Keratinocyte (primary cell): ENCODE data around the gene FLAD1. TPM values are rescaled to one million over a fixed set of nuclear protein-coding genes. Genes with fewer than 3 reads are reported as not detected.

Source experiments
- DNase-seq: peaks from one replicate; pipeline ENCODE4 v3.0.0-alpha.2; 2011; ENCODE audit warnings: low read depth, missing footprints, low spot score
- FAIRE-seq: peaks from 2 replicates; lab custom pipeline; 2011; peaks lifted over from hg19 to GRCh38; lab: Jason Lieb, UNC
- H2AFZ ChIP-seq: 2 replicates; pipeline ENCODE4 v1.6.0; 2012; ENCODE audit warnings: low read length, control low read depth, inconsistent platforms; ENCODE audit not compliant: control insufficient read depth
- H3K27ac ChIP-seq: 2 replicates; pipeline ENCODE4 v1.5.1; 2011; ENCODE audit warnings: low read length; ENCODE audit not compliant: control insufficient read depth, insufficient read depth
- H3K27me3 ChIP-seq: 3 replicates; pipeline ENCODE4 v1.6.0; 2011; ENCODE audit warnings: low read length; ENCODE audit not compliant: control insufficient read depth, insufficient read depth; ENCODE audit errors: extremely low read depth
- H3K36me3 ChIP-seq, 2 experiments: 2 replicates in 1 of 2; 3 replicates in 1 of 2; pipeline ENCODE4 v1.5.1; 2011; ENCODE audit warnings: low read length in 2 of 2, mild to moderate bottlenecking in 1 of 2; ENCODE audit not compliant: control insufficient read depth in 2 of 2, insufficient read depth in 2 of 2; ENCODE audit errors: extremely low read depth in 1 of 2
- H3K4me1 ChIP-seq: 3 replicates; pipeline ENCODE4 v1.5.1; 2011; ENCODE audit warnings: low read length; ENCODE audit not compliant: control insufficient read depth, insufficient read depth; ENCODE audit errors: extremely low read depth
- H3K4me2 ChIP-seq: 3 replicates; pipeline ENCODE4 v1.6.0; 2011; ENCODE audit warnings: low read depth, low read length; ENCODE audit not compliant: control insufficient read depth, insufficient read depth; ENCODE audit errors: extremely low read depth
- H3K4me3 ChIP-seq, 3 experiments: fragments of 200-600 bp in 1 of 3; sonication (generic) in 1 of 3; 2 replicates in 2 of 3; 3 replicates in 1 of 3; pipeline ENCODE4 v1.5.1; 2011 to 2016; ENCODE audit warnings: low read length in 3 of 3, mild to moderate bottlenecking in 3 of 3, control low read depth in 2 of 3, inconsistent platforms in 1 of 3, low read depth in 1 of 3, mixed read lengths in 1 of 3, mixed run types in 1 of 3, moderate library complexity in 1 of 3; ENCODE audit not compliant: control insufficient read depth in 2 of 3, insufficient read depth in 2 of 3; ENCODE audit errors: extremely low read depth in 1 of 3
- H3K79me2 ChIP-seq: 2 replicates; pipeline ENCODE4 v1.6.0; 2012; ENCODE audit warnings: low read length; ENCODE audit not compliant: control insufficient read depth, insufficient read depth
- H3K9ac ChIP-seq: 3 replicates; pipeline ENCODE4 v1.6.0; 2011; ENCODE audit warnings: low read length; ENCODE audit not compliant: control insufficient read depth, insufficient read depth; ENCODE audit errors: extremely low read depth
- H3K9me1 ChIP-seq: 3 replicates; pipeline ENCODE4 v1.6.0; 2011; ENCODE audit warnings: low read length; ENCODE audit not compliant: control insufficient read depth, insufficient read depth; ENCODE audit errors: extremely low read depth
- H3K9me3 ChIP-seq: 2 replicates; pipeline ENCODE4 v1.5.1; 2012; ENCODE audit warnings: low read depth, low read length; ENCODE audit not compliant: control insufficient read depth
- H4K20me1 ChIP-seq: 3 replicates; pipeline ENCODE4 v1.6.0; 2011; ENCODE audit warnings: low read length; ENCODE audit not compliant: control insufficient read depth, insufficient read depth; ENCODE audit errors: extremely low read depth
- EZH2 ChIP-seq: IDR thresholded peaks from one replicate; pipeline ENCODE4 v1.6.1; 2012; ENCODE audit warnings: inconsistent platforms, mild to moderate bottlenecking, low read length, moderate library complexity
- dilution Hi-C: fragments of 300-500 bp; cut with MboI; formaldehyde crosslinking; loops from one replicate; pipeline ENCODE4 v1.7.0; 2020; ENCODE audit warnings: low sequenced_read_pairs; ENCODE audit not compliant: extremely low pct_ligation_motif_present
- polyA plus RNA-seq, 5 experiments: library from polyadenylated mRNA; depleted of rRNA in 3 of 5; stranded (reverse) in 3 of 5; stranded (forward) in 1 of 5; unstranded in 1 of 5; fragments of >200 nt; gene quantifications; 1 replicate in 1 of 5; 2 replicates in 3 of 5; 3 replicates in 1 of 5; pipeline versions ENCODE4 v1.2.1 to v1.2.3, GENCODE V29; 2011 to 2012; ENCODE audit warnings: missing spikeins in 2 of 5, low read depth in 1 of 5, low replicate concordance in 1 of 5
- small RNA-seq, 3 experiments: library from RNA; depleted of rRNA; stranded (forward); fragments of <200 nt; gene quantifications; one replicate each; pipeline ENCODE3, GENCODE V24; 2012; ENCODE audit warnings: low read depth in 3 of 3, low replicate concordance in 1 of 3; ENCODE audit not compliant: insufficient read length in 3 of 3
- TF ChIP-seq, protein P1 (sequence below), 3 experiments: IDR thresholded peaks in 1 of 3; conservative IDR thresholded peaks in 1 of 3; optimal IDR thresholded peaks in 1 of 3; 2 replicates in 2 of 3; 3 replicates in 1 of 3; pipeline versions ENCODE3 to v1.5.1; 2011; ENCODE audit warnings: low read length in 3 of 3, mild to moderate bottlenecking in 3 of 3, moderate library complexity in 2 of 3, control low read depth in 1 of 3, inconsistent platforms in 1 of 3; ENCODE audit not compliant: insufficient read depth in 2 of 3; ENCODE audit errors: extremely low read depth in 1 of 3

Gene FLAD1
- polyA plus RNA-seq, 1 donor (not counting 4 experiments of a cell fraction or from before 2014, with no cell fraction given) = 51.4 TPM

DNA sequence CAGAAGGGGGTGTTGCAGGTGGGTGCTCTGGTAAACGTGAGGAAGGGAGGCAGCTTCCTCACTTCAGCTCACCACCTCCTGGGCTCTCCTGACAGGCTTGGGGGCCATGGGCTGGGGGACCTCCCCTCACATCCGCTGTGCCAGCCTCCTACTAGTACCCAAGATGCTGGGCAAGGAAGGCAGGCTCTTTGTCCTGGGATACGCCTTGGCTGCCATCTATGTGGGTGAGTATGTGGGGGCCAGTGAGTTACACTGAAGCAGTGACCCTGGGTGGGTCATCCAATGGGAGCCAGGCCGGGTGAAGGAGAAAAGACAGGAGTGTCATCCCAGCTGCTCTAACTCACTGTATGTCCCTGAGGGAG lies 56.1 kb downstream of the FLAD1 start:
- Histone ChIP-seq H3K4me2 (no peak overlapping the region), H3K79me2 (no peaks in the 10 kb centered on the region), H3K36me3 (no peaks in the 10 kb centered on the region), H3K9me3 (no peaks in the 10 kb centered on the region), H3K4me1 (peaks cover 27% of the 10 kb centered on the region), H3K9ac (peak overlapping the region; percentile 4), H3K9me1 (peaks cover 3% of the 10 kb centered on the region), H2AFZ (no peak overlapping the region), H3K4me3 (no peak overlapping the region), H4K20me1 (no peaks in the 10 kb centered on the region), H3K27me3 (no peaks in the 10 kb centered on the region), H3K27ac (peak overlapping the region; percentile 28)
- TF ChIP-seq, protein P1, sequence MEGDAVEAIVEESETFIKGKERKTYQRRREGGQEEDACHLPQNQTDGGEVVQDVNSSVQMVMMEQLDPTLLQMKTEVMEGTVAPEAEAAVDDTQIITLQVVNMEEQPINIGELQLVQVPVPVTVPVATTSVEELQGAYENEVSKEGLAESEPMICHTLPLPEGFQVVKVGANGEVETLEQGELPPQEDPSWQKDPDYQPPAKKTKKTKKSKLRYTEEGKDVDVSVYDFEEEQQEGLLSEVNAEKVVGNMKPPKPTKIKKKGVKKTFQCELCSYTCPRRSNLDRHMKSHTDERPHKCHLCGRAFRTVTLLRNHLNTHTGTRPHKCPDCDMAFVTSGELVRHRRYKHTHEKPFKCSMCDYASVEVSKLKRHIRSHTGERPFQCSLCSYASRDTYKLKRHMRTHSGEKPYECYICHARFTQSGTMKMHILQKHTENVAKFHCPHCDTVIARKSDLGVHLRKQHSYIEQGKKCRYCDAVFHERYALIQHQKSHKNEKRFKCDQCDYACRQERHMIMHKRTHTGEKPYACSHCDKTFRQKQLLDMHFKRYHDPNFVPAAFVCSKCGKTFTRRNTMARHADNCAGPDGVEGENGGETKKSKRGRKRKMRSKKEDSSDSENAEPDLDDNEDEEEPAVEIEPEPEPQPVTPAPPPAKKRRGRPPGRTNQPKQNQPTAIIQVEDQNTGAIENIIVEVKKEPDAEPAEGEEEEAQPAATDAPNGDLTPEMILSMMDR (optimal IDR thresholded peaks at IDR 0.05 in 1 of 3, IDR thresholded peaks at IDR 0.05 in 1 of 3, conservative IDR thresholded peaks at IDR 0.05 in 1 of 3; ENCODE audit: extremely low read depth in 1 of 3, insufficient read depth in 2 of 3, low read length in 3 of 3) = no peak
- TF ChIP-seq EZH2 = no peak
- FAIRE-seq (no peak), DNase-seq (no peak)
- dilution Hi-C loops = no loop called here

DNA sequence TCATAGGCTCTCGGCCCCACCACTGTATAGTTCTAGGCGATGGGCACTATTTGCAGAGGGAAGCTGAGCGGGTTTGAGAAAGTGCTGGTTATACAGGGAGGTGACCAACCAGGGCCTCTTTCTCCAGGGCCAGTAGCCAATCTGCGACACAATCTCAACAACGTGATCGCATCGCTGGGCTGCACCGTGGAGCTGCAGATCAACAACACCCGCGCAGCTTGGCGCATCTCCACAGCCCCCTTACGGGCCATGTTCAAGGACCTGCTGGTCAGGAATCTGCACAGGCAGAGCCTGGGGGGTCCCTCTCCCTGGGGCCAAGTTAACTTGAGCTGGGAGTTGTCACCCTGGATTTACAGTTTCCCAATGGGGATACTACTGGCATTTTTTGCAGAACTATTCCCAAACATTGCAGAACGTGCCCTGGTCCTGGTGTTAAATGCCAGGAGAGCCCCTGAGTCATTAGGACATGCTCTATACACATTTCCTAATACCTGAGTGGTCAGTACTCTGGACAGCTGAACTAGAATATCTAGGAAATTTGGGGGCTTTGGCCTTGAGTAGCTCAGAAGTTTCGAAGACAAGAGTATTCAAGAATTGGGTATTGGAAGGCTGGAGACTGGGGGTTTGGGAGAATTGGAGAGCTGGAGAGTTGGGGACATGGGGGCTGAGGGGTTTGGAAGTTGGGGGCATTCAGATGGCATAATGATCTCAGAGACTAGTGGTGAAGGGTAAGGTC lies 57.4 kb downstream of the FLAD1 start:
- Histone ChIP-seq H3K27me3 (no peaks in the 10 kb centered on the region), H3K9me1 (peaks cover 3% of the 10 kb centered on the region), H3K4me3 (no peak overlapping the region), H3K9ac (no peak overlapping the region), H3K27ac (no peak overlapping the region), H4K20me1 (no peaks in the 10 kb centered on the region), H3K36me3 (no peaks in the 10 kb centered on the region), H3K9me3 (no peaks in the 10 kb centered on the region), H3K4me2 (no peak overlapping the region), H3K79me2 (no peaks in the 10 kb centered on the region), H2AFZ (no peak overlapping the region), H3K4me1 (peaks cover 30% of the 10 kb centered on the region)
- dilution Hi-C loops = no loop called here
- DNase-seq = no peak
- FAIRE-seq = no peak
- TF ChIP-seq, protein P1 (optimal IDR thresholded peaks at IDR 0.05 in 1 of 3, IDR thresholded peaks at IDR 0.05 in 1 of 3, conservative IDR thresholded peaks at IDR 0.05 in 1 of 3; ENCODE audit: extremely low read depth in 1 of 3, insufficient read depth in 2 of 3, low read length in 3 of 3) = no peak
- TF ChIP-seq EZH2 = no peak

Small RNA genes lying within 50 kb of the gene (small RNA-seq; reads per million reads assigned to genes)
- gene MIR4258 (0 reads per million in 3 experiments), gene RF00017 (0 reads per million in 3 experiments)

Other genes starting within 250 kb of the FLAD1 start
- gene KCNN3, start 113.1 kb upstream of the FLAD1 start, polyA plus RNA-seq = 0.03 to 0.05 TPM (median 0.03 TPM) in 3 replicates
- 25.1 to 28.5 TPM (median 27.4 TPM) in 3 replicates for gene PMVK, start 46.6 kb upstream of the FLAD1 start, polyA plus RNA-seq
- 15.1 to 29.9 TPM (median 15.6 TPM) in 3 replicates for gene PBXIP1, start 27.2 kb upstream of the FLAD1 start, polyA plus RNA-seq
- 15.1 to 22.3 TPM (median 15.9 TPM) in 3 replicates for gene PYGO2, start 21.6 kb upstream of the FLAD1 start, polyA plus RNA-seq
- 245 to 385 TPM (median 272 TPM) in 3 replicates for gene SHC1, start 12.6 kb upstream of the FLAD1 start, polyA plus RNA-seq
- 133 to 300 TPM (median 217 TPM) in 3 replicates for gene CKS1B, start 8.7 kb upstream of the FLAD1 start, polyA plus RNA-seq
- not detected in 3 replicates for gene LENEP, start 10.2 kb downstream of the FLAD1 start, polyA plus RNA-seq
- 15.3 to 51.8 TPM (median 20.9 TPM) in 3 replicates for gene ZBTB7B, start 19.5 kb downstream of the FLAD1 start, polyA plus RNA-seq
- 0.11 to 0.46 TPM (median 0.14 TPM) in 3 replicates for gene DCST2, start 50.4 kb downstream of the FLAD1 start, polyA plus RNA-seq
- 0.05 TPM in 1 of 3 replicates, not detected in the others for gene DCST1, start 50.5 kb downstream of the FLAD1 start, polyA plus RNA-seq
- gene ADAM15, start 68.0 kb downstream of the FLAD1 start, polyA plus RNA-seq = 130 to 280 TPM (median 131 TPM) in 3 replicates
- 7.6 to 11.0 TPM (median 9.9 TPM) in 3 replicates for gene EFNA4, start 80.4 kb downstream of the FLAD1 start, polyA plus RNA-seq
- 3.3 to 9.0 TPM (median 4.4 TPM) in 3 replicates for gene EFNA3, start 95.5 kb downstream of the FLAD1 start, polyA plus RNA-seq
- 33.2 to 116 TPM (median 77.5 TPM) in 3 replicates for gene EFNA1, start 144.5 kb downstream of the FLAD1 start, polyA plus RNA-seq
- 54.5 to 72.2 TPM (median 55.6 TPM) in 3 replicates for gene SLC50A1, start 152.5 kb downstream of the FLAD1 start, polyA plus RNA-seq
- 29.3 to 54.9 TPM (median 32.3 TPM) in 3 replicates for gene DPM3, start 157.2 kb downstream of the FLAD1 start, polyA plus RNA-seq
- gene KRTCAP2, start 190.0 kb downstream of the FLAD1 start, polyA plus RNA-seq = 99.1 to 183 TPM (median 127 TPM) in 3 replicates
- 1.6 to 4.5 TPM (median 1.7 TPM) in 3 replicates for gene TRIM46, start 190.5 kb downstream of the FLAD1 start, polyA plus RNA-seq
- gene THBS3, start 224.6 kb downstream of the FLAD1 start, polyA plus RNA-seq = 14.4 to 36.0 TPM (median 16.2 TPM) in 3 replicates
- 43.4 to 69.9 TPM (median 59.5 TPM) in 3 replicates for gene MTX1, start 225.4 kb downstream of the FLAD1 start, polyA plus RNA-seq